CD4-positive, alpha-beta T cell treated with Interleukin-12 subunit alpha and Interleukin-12 subunit beta, for 1 hour (primary cell): ENCODE results near the gene SFT2D2.
"Not testable (repeated sequence)": the region's sequence is repeated elsewhere in the genome, so short reads cannot be mapped to it uniquely, and the experiment has no call there.

ENCODE experiments used
- DNase-seq: peaks from one replicate; pipeline ENCODE4 v3.0.0-alpha.2; 2020

Gene SFT2D2

GRCh38 chr1:168225476-168226190, at the start of gene SFT2D2:
SFT2D2 (plus strand) TSS chr1:168226004; CDS start chr1:168226080, 76 bp downstream.
- DNase-seq: peak; percentile 78

- no peak for DNase-seq
Observed at GRCh38 chr1:168178227-168178637, 47.6 kb upstream of the SFT2D2 start.

- peak; percentile 95 for DNase-seq
Observed at GRCh38 chr1:168178638-168179437, 47.0 kb upstream of the SFT2D2 start, which contains the start of gene TIPRL. TIPRL (plus strand) TSS chr1:168178962; CDS start chr1:168179078, 116 bp downstream.

GRCh38 chr1:168179438-168180147, 46.2 kb upstream of the SFT2D2 start:
- DNase-seq: peak; percentile 5

GRCh38 chr1:168180148-168180524, 45.7 kb upstream of the SFT2D2 start:
- peak; percentile 14 for DNase-seq

DNA sequence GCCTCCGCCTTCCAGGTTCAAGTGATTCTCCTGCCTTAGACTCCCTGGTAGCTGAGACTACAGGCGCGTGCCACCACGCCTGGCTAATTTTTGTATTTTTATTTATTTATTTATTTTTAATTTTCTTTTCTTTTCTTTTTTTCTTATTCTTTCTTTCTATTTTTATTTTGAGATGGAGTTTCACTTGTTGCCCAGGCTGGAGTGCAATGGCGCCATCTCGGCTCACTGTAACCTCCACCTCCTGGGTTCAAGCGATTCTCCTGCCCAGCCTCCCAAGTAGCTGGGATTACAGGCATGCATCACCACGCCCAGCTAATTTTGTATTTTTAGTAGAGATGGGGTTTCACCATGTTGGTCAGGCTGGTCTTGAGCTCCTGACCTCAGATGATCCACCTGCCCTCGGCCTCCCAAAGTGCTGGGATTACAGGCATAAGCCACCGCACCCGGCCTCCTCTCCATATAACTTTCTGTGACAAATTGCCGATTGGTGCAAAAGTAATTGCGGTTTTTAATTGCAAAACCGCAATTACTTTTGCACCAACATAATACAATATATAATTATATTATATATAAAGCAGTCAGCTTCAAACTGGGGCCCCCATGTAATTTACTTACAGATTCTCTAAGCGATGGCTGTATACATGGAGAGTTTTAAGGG, 44.6 kb upstream of the SFT2D2 start:
- DNase-seq: not testable (repeated sequence)

GRCh38 chr1:168187177-168187576, 38.6 kb upstream of the SFT2D2 start:
- DNase-seq: no peak

DNA sequence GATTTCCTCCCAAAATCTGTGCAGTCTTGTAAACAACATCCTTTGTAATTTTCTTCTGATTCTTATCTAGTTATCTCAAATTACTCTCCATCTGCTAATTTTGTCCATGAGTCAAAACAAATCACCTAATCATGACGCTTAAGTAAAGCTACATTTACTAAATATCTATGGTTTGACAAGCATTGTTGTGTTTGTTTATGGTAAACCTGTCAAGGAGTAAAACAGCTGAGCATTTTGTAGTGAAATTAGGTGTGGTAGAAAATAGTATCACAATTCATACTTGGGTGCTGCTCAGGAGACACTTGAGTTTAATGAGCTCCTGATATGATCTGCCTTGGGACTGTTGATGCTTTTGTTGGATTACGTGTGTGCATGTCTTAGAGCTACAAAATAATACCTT, 35.4 kb upstream of the SFT2D2 start:
- no peak for DNase-seq

- no peak for DNase-seq
Observed at GRCh38 chr1:168195199-168196135, 30.3 kb upstream of the SFT2D2 start.

DNA sequence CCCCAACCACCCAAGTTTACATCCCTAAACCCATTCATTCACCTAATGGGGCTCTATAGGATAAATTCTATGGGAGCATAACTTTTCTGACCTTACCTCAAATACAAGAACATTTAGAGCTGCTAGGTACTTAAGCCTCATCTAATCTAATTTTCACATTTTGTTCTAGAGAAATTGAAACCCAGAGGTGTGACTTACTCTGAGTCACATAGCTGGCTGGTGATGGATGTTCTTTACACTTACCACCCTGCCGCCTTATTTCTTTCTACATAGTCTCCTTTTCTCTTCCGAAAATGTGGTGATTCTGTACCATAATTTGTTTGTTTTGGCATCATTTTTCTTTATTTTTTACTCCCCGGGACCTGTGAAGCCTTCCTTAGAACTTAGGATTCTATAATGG, 26.7 kb upstream of the SFT2D2 start:
- no peak for DNase-seq

DNA sequence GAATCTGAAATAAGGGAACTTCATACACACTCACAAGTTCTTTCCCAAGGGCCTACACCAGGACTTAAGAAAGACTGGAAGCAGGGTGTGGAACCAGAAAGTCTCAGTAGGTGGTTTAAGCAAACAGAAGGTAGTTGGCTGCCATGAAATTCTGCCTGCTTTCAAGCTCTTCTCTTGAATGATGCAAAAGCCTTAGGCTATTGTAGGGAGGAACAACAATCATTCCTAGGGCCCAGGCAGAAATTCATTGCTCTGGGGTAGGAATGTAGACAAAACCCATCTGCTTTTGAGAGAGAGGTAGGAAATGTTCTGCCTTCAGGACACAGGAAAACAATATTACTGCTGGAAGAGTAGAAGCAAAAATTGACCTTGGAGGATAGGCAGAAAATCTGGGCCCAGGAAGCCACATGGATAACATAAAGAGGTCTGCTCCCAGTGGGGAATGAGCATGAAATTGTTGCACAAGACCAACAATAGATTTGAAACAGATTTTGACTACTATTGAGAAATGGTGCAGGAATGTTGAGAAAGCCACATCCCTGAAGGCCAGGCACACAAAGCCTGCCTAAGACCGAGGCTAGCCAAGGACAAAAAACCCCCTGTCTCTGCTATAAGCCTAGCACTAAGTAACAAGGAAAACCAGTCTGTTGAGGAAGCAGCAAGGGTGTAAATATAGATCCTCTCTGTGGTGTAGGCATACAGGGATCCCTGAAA, 22.7 kb upstream of the SFT2D2 start:
- DNase-seq: no peak

GRCh38 chr1:168206111-168206510, 19.7 kb upstream of the SFT2D2 start:
- DNase-seq: no peak

- DNase-seq: not testable (repeated sequence)
Observed at GRCh38 chr1:168207673-168208072, 18.1 kb upstream of the SFT2D2 start.

DNA sequence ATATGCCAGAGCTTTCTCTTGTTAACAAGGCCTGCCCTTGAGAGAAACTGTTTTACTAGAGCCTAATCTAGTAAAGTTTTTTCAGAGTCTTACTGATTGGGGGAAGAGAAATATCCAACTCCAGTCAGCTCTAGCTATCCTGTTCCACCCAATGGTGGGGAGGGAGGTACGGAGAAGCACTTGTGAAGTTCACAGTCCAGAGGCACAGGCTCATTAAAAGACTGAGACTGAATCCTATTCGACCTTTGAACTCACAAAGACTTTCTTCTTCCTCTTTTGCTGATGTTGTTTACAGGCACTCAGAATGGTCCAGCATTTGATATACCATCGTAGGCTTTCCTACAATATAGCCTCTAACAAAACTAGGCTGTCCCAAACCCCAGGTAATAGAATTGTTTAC, 15.5 kb upstream of the SFT2D2 start:
- DNase-seq: no peak

GRCh38 chr1:168213349-168213748, 12.5 kb upstream of the SFT2D2 start:
- no peak for DNase-seq

DNA sequence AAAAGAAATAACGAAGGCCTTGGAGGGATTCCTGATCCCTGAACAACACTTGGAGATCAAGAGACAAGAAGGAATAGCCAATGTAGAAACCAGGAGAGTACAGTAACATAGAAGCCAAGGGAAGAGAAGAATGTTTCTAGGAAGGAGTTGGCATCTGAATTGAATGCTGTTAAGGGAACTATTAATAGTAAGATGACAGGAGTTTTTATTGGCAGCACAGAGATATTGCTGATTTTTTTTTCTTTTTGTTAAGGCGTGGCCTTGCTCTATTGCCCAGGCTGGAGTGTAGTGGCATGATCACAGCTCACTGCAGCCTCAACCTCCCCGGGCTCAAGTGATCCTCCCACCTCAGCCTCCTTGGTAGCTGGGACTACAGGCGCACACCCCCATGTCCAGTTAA, 9.6 kb upstream of the SFT2D2 start:
- no peak for DNase-seq

DNA sequence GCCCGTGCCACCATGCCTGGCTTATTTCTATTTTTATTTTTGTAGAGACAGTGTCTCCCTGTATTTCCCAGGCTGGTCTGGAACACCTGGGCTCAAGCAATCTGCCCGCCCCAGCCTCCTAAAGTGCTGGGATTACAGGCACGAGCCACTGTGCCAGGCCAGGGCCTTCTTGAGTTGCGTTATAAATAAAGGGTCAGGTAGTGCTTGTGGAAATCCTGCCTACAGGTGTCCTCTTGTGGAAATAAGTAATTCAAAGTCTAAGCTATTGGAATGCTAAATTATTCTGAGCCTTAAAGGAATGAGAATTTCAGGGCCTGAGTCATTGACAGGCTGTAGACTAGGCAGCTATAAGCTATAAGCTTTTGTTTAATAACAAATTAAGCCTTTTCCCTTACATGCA, 8.1 kb upstream of the SFT2D2 start:
- DNase-seq: no peak

- DNase-seq: no peak
Observed at GRCh38 chr1:168218658-168219057, 7.1 kb upstream of the SFT2D2 start.

- no peak for DNase-seq
Observed at GRCh38 chr1:168220470-168220871, 5.3 kb upstream of the SFT2D2 start.

GRCh38 chr1:168221275-168221674, 4.5 kb upstream of the SFT2D2 start:
- DNase-seq: no peak

GRCh38 chr1:168223261-168223660, 2.5 kb upstream of the SFT2D2 start:
- no peak for DNase-seq
